Measurements from ENCODE around the gene KMT2C.
"Not testable (repeated sequence)": the region's sequence is repeated elsewhere in the genome, so short reads cannot be mapped to it uniquely, and the experiment has no call there.

Gene KMT2C

GRCh38 chr7:152435384-152436110, at the start of gene KMT2C:
KMT2C (minus strand) TSS chr7:152436003; CDS start chr7:152435786, 217 bp downstream.
- peak; percentile 60 for DNase-seq

GRCh38 chr7:152481082-152481481, 45.3 kb upstream of the KMT2C start:
- DNase-seq: no peak

GRCh38 chr7:152480664-152481063, 44.9 kb upstream of the KMT2C start:
- no peak for DNase-seq

- no peak for DNase-seq
Observed at GRCh38 chr7:152479595-152479994, 43.8 kb upstream of the KMT2C start.

GRCh38 chr7:152478140-152478539, 42.3 kb upstream of the KMT2C start:
- DNase-seq: no peak

GRCh38 chr7:152477079-152477478, 41.3 kb upstream of the KMT2C start:
- DNase-seq: no peak

- no peak for DNase-seq
Observed at GRCh38 chr7:152476551-152476950, 40.7 kb upstream of the KMT2C start.

GRCh38 chr7:152471023-152471620, 35.3 kb upstream of the KMT2C start:
- DNase-seq: not testable (repeated sequence)

GRCh38 chr7:152470251-152471022, 34.6 kb upstream of the KMT2C start:
- not testable (repeated sequence) for DNase-seq

- DNase-seq: not testable (repeated sequence)
Observed at GRCh38 chr7:152469576-152469975, 33.8 kb upstream of the KMT2C start.

- no peak for DNase-seq
Observed at GRCh38 chr7:152467225-152467624, 31.4 kb upstream of the KMT2C start.

GRCh38 chr7:152465119-152465387, 29.2 kb upstream of the KMT2C start:
- DNase-seq: no peak

GRCh38 chr7:152464312-152465118, 28.7 kb upstream of the KMT2C start:
- DNase-seq: peak; percentile 72

GRCh38 chr7:152463709-152464311, 28.0 kb upstream of the KMT2C start:
- peak; percentile 100 for DNase-seq

- DNase-seq: no peak
Observed at GRCh38 chr7:152462995-152463708, 27.3 kb upstream of the KMT2C start.

- no peak for DNase-seq
Observed at GRCh38 chr7:152459724-152460251, 24.0 kb upstream of the KMT2C start.

- DNase-seq: no peak
Observed at GRCh38 chr7:152451356-152451755, 15.6 kb upstream of the KMT2C start.

- DNase-seq: not testable (repeated sequence)
Observed at GRCh38 chr7:152445386-152446008, 9.7 kb upstream of the KMT2C start.

GRCh38 chr7:152443586-152443985, 7.8 kb upstream of the KMT2C start:
- DNase-seq: no peak

- DNase-seq: no peak
Observed at GRCh38 chr7:152442330-152442835, 6.6 kb upstream of the KMT2C start.

- DNase-seq: not testable (repeated sequence)
Observed at GRCh38 chr7:152441810-152442209, 6.0 kb upstream of the KMT2C start.

Measured in activated CD4-positive, alpha-beta T cell treated with anti-CD3 and anti-CD28 coated beads, Interleukin-10, Interleukin-2, amounts not matched to agents 100 ng/mL and 50 ng/mL, durations not matched to agents 16 hours and 8 hours (primary cell).